Vagina (tissue), 2 donors: ENCODE data around the gene FMNL2. TPM values are rescaled to one million over a fixed set of nuclear protein-coding genes. Genes with fewer than 3 reads are reported as not detected.

Source experiments
- DNase-seq, 2 donors: peaks; one replicate each; pipeline ENCODE4 v3.0.0-alpha.2; 2017; ENCODE audit errors: extremely low spot score in 2 of 2
- H3K27ac ChIP-seq: fragments of 200-600 bp; sonication (generic); one replicate; pipeline ENCODE4 v1.5.1; 2019
- H3K27me3 ChIP-seq: fragments of 200-600 bp; sonication (generic); one replicate; pipeline ENCODE4 v1.5.1; 2019
- H3K36me3 ChIP-seq, 2 donors: fragments of 200-600 bp; sonication (generic); one replicate each; pipeline ENCODE4 v1.5.1; 2017 to 2019
- H3K4me1 ChIP-seq: fragments of 200-600 bp; sonication (generic); one replicate; pipeline ENCODE4 v1.5.1; 2019
- H3K4me3 ChIP-seq, 2 donors: fragments of 200-600 bp; sonication (generic); 1 replicate in 1 of 2; 2 replicates in 1 of 2; pipeline ENCODE4 v1.5.1; 2016 to 2019
- H3K9me3 ChIP-seq: fragments of 200-600 bp; sonication (generic); one replicate; pipeline ENCODE4 v1.5.1; 2019
- CTCF ChIP-seq, 3 experiments: fragments of 450-650 bp in 2 of 3; fragments of 200-600 bp in 1 of 3; sonication (generic) in 1 of 3; IDR thresholded peaks; one replicate each; pipeline ENCODE4 v1.5.1; 2017 to 2019; ENCODE audit warnings: antibody characterized with exemption in 3 of 3, mild to moderate bottlenecking in 2 of 3, moderate library complexity in 2 of 3
- POLR2A ChIP-seq, 2 donors: fragments of 450-650 bp; IDR thresholded peaks; one replicate each; pipeline ENCODE4 v1.6.1; 2017; ENCODE audit warnings: antibody characterized with exemption in 2 of 2, mild to moderate bottlenecking in 2 of 2, moderate library complexity in 2 of 2
- POLR2AphosphoS5 ChIP-seq, 2 donors: sonication (generic); formaldehyde crosslinking; IDR thresholded peaks; one replicate each; pipeline ENCODE4 v1.9.0; 2017; ENCODE audit warnings: antibody characterized with exemption in 2 of 2, mild to moderate bottlenecking in 2 of 2, low read depth in 1 of 2; ENCODE audit not compliant: insufficient read depth in 1 of 2
- intact Hi-C: fragments of 100-400 bp; cut with DNase I; formaldehyde crosslinking; loops from one replicate; pipeline ENCODE4 v1.15.1; 2023
- total RNA-seq: library from RNA; depleted of rRNA; stranded (reverse); fragments of >200 nt; gene quantifications from one replicate; pipeline ENCODE4 v1.2.3, GENCODE V29; 2016

Gene FMNL2
- total RNA-seq, result 35.4 TPM

GRCh38 chr2:152335016-152335725, at the start of gene FMNL2:
FMNL2 (plus strand) TSS chr2:152335174.
- DNase-seq, result peak in 1 of 2 donors; percentile 92
- intact Hi-C loops, result no loop called here
- H3K4me1 ChIP-seq, result peaks cover 19% of the 10 kb centered on the region

GRCh38 chr2:152292991-152293390, 42.0 kb upstream of the FMNL2 start:
- H3K4me3 ChIP-seq, result no peak overlapping the region
- H3K4me1 ChIP-seq, result no peaks in the 10 kb centered on the region
- no peak overlapping the region for H3K27ac ChIP-seq
- H3K36me3 ChIP-seq, result no peaks in the 10 kb centered on the region
- TF ChIP-seq POLR2AphosphoS5 (IDR thresholded peaks at IDR 0.05; ENCODE audit: insufficient read depth in 1 of 2, low read depth in 1 of 2), result no peak
- TF ChIP-seq CTCF (IDR thresholded peaks at IDR 0.05), result no peak
- TF ChIP-seq POLR2A (IDR thresholded peaks at IDR 0.05), result no peak
- no peaks in the 10 kb centered on the region for H3K9me3 ChIP-seq
- DNase-seq, result no peak
- H3K27me3 ChIP-seq, result no peaks in the 10 kb centered on the region
- intact Hi-C loops, result no loop called here

More at GRCh38 chr2:152335016-152335725, at the start of gene FMNL2:
- Histone ChIP-seq H3K4me3 (peak within 1 kb of the TSS; percentile 83 to 98), H3K36me3 (no peaks in the 10 kb centered on the region), H3K27me3 (no peaks in the 10 kb centered on the region), H3K27ac (peak within 1 kb of the TSS; percentile 89), H3K9me3 (no peaks in the 10 kb centered on the region)
- TF ChIP-seq POLR2AphosphoS5 (IDR thresholded peaks at IDR 0.05; ENCODE audit: insufficient read depth in 1 of 2, low read depth in 1 of 2) (peak in 1 of 2 donors; percentile 81), CTCF (IDR thresholded peaks at IDR 0.05) (peak in 1 of 3 experiments; percentile 8), POLR2A (IDR thresholded peaks at IDR 0.05) (peak in 1 of 2 donors; percentile 63)

- H3K27ac ChIP-seq, result no peak overlapping the region
- no peak for DNase-seq
- intact Hi-C loops, result no loop called here
- H3K27me3 ChIP-seq, result no peaks in the 10 kb centered on the region
- H3K9me3 ChIP-seq, result no peaks in the 10 kb centered on the region
- no peaks in the 10 kb centered on the region for H3K4me1 ChIP-seq
- no peak overlapping the region for H3K4me3 ChIP-seq
- TF ChIP-seq CTCF (IDR thresholded peaks at IDR 0.05) (no peak), POLR2AphosphoS5 (IDR thresholded peaks at IDR 0.05; ENCODE audit: insufficient read depth in 1 of 2, low read depth in 1 of 2) (no peak), POLR2A (IDR thresholded peaks at IDR 0.05) (no peak)
- no peaks in the 10 kb centered on the region for H3K36me3 ChIP-seq
These were observed 37.3 kb upstream of the FMNL2 start for GRCh38 chr2:152297715-152298114.

- Histone ChIP-seq H3K4me3 (no peak overlapping the region), H3K27ac (no peak overlapping the region), H3K27me3 (no peaks in the 10 kb centered on the region), H3K9me3 (no peaks in the 10 kb centered on the region), H3K36me3 (no peaks in the 10 kb centered on the region), H3K4me1 (no peaks in the 10 kb centered on the region)
- no peak for DNase-seq
- TF ChIP-seq CTCF (IDR thresholded peaks at IDR 0.05) (no peak), POLR2A (IDR thresholded peaks at IDR 0.05) (no peak), POLR2AphosphoS5 (IDR thresholded peaks at IDR 0.05; ENCODE audit: insufficient read depth in 1 of 2, low read depth in 1 of 2) (no peak)
- intact Hi-C loops, result no loop called here
These were observed 36.2 kb upstream of the FMNL2 start for GRCh38 chr2:152298754-152299153.

GRCh38 chr2:152301131-152301530, 33.8 kb upstream of the FMNL2 start:
- Histone ChIP-seq H3K4me3 (no peak overlapping the region), H3K27me3 (no peaks in the 10 kb centered on the region)
- intact Hi-C loops, result no loop called here

More at GRCh38 chr2:152301131-152301530, 33.8 kb upstream of the FMNL2 start:
- Histone ChIP-seq H3K36me3 (no peaks in the 10 kb centered on the region), H3K9me3 (no peaks in the 10 kb centered on the region), H3K4me1 (no peaks in the 10 kb centered on the region), H3K27ac (no peak overlapping the region)
- no peak for TF ChIP-seq POLR2AphosphoS5 (IDR thresholded peaks at IDR 0.05; ENCODE audit: insufficient read depth in 1 of 2, low read depth in 1 of 2)
- no peak for TF ChIP-seq POLR2A (IDR thresholded peaks at IDR 0.05)
- TF ChIP-seq CTCF (IDR thresholded peaks at IDR 0.05), result no peak
- DNase-seq, result no peak
